ENCODE data around the gene CYP8B1.
"Not testable (repeated sequence)": the region's sequence is repeated elsewhere in the genome, so short reads cannot be mapped to it uniquely, and the experiment has no call there.

Gene CYP8B1

GRCh38 chr3:42883251-42883930 lies 7.7 kb upstream of the CYP8B1 start:
- DNase-seq: not testable (repeated sequence)

DNA sequence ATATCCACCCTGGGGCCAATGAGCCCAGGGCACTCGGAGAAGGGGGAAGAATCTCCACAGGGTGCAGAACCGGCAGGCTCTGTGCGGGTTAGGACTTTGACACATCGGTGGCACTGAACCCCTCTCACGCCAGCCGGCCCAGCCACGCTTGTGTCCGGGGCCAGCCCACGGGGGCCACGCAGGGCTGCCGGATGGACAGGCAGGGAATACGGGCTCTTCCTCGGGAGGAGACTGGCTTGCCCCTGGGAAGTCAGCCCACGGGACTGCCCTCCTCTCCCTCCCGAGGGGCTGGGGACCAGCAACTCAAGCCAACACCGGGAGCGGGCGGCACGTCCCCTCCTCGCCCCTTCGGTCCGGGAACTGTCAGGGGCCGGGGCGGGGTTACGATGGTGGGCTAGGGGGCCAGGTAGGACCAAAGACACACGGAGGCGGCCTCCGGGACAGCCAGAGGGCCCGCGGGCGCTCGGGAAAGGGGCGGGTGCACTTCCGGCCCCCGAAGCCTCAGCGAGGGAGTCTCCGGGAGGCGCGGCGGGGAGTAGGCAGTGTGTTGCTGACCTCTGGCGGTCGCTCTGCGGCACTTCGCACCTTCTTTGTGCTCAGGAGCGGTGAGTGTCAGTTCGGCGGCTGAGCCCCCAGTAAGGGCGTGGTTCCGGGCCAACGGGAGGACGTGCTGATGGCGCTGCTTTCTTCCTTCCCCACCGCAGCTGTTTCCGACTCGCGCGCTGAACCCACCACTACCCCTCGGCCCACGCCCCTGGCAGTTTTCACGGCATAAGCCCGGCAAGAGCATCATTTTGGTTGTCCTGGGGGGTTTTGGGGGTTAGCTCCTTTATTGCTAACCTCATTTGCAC lies 5.1 kb upstream of the CYP8B1 start:
- DNase-seq: peak; percentile 73 to 86

- no peak for DNase-seq
Observed at GRCh38 chr3:42880183-42880582, 4.5 kb upstream of the CYP8B1 start.

DNA sequence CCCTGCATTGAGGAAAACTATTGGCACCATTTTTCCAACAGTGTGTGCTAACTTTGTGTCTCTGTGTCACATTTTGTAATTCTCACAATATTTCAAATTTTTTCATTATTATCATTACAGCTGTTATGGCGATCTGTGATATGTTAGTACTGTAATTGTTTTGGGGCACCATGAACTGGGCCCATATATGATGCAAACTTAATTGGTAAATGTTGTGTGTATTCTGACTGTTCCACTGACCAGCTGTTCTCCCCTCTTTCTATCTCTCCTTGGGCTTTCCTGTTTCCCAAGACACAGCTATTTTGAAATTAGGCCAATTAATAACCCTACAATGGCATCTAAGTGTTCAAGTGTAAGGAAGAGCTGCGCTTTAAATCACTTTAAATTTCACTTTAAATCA lies 2.2 kb upstream of the CYP8B1 start:
- DNase-seq: no peak

DNA sequence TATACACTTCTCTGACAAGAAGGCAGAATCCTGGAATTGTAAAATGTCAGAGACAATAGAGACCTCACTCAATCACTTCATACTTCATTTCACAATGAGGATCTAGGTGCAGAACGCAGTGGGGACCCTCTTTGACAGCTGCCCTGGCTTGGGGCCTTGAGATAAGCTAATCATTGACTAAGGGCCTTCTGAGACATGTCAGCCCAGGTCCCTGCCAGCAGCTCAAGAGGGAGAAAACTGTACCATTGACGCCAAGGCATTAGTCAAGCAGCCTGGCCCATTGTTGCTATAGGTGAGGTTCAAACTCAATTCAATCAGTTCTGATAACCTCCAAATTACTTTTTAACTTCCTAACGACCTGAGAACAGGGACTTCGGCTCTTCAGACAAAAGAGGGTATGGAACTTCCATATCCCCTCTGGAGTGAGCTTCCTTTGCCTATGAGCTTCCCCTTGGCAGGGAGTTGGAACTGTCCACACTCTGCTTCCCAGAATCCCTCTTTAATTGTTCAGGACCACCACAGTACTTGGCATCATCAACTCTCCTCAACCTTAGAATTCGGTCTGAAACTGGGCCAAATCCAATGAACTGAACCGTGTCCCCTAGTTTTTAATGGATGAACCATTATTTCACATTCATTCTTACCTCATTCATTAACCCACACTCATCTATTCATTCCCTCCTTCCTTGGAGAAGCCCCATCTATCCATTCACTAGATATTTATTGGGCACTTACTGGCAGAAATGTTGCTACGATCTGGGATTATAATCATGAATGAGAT lies 1.5 kb upstream of the CYP8B1 start:
- DNase-seq: no peak

GRCh38 chr3:42876401-42876800 lies 722 bp upstream of the CYP8B1 start:
- DNase-seq: no peak

DNA sequence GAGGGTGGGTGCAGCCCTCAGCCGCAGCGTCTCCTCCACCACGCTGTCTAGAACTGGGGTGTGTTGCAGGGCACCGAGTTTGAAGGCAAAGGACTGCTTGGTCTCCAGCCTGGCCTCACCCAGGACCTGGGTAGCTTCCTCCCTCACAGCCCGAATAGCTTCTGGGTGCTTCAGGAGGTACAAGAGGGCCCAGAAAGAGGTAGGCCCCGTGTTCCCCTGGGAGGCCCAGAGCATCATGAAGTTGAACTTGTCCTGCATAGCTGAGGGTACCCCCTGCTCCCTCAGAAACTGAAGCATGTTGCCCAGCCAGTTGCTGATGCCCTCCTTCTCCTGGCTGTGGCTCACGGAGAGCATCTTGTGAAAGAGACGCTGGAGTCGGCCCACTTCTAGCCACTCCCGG lies 930 bp downstream of the CYP8B1 start:
- DNase-seq: no peak

DNA sequence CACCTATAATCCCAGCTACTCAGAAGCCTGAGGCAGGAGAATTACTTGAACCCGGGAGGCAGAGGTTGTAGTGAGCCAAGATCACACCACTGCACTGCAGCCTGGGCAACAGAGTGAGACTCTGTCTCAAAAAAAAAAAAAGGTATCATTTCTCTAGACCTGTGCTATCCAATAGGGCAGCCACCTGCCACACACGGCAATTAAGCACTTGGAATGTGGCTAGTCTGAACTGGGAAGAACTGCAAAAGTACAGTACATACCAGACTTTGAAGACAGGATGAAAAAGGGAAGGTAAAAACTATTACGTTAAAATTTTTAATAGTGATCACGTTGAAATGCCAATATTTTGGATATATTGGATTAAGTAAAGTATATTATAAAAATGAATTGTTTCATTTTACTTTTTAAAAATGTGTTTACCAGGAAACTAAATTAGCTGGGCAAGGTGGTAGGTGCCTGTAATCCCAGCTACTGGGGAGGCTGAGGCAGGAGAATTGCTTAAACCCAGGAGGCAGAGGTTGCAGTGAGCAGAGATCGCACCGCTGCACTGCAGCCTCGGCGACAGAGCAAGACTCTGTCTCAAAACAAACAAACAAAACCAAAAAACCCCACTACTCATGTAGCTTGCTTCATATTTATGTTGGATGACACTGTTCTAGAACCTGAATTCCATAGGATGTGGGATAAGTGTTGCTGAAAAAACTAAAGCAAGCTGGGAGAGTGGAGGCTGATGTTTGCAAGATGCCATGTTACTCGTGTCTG lies 2.3 kb downstream of the CYP8B1 start:
- no peak for DNase-seq

GRCh38 chr3:42872718-42873117 lies 3.0 kb downstream of the CYP8B1 start:
- DNase-seq: no peak

DNA sequence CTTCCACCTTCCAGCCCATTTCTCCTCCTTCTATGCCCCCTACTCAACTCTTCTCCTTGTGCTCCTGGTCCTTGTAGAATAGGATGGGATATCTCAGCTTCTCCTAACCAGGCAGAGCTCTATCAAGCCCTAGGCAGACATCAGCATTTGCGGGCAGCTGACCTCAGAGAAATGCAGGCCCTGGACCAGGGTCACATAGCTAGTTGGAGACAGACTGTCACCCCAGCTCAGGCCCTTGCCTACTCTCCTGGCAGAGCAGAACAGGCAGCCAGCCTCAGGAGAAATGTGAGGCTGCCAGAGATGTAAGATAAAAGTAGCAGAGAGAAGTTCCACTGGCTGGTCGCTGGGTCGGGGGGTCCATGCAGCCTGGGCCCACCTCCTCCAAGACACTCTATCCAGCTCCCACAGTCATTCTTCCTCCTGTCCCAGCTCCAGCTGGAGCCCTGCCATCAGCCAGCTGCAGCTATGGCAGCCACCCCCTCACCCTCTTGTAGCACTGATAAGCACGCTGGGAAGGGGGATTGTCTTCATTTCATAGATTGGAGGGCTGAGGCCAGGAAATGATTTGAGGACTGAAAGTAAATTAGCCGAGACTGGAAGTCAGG lies 4.0 kb downstream of the CYP8B1 start:
- no peak for DNase-seq

DNA sequence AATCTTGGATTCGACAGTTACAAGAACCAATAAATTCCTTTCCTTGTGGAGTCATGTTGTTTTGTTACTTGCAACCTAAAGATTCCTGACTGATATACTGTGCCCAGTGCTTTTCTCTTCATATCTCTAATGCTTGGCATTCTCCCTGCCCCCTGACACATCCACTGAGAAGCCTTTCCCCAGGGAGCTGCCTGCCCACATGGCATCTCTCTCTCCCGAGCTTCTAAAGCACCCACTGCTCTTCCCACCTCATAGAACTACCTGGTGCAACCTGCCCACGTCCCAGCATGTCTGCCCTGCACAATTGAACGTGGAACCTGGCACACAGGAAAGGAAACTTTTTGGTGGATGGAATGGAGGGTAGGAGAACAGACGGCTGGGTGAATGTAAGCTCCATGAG lies 6.8 kb downstream of the CYP8B1 start:
- DNase-seq: no peak

DNA sequence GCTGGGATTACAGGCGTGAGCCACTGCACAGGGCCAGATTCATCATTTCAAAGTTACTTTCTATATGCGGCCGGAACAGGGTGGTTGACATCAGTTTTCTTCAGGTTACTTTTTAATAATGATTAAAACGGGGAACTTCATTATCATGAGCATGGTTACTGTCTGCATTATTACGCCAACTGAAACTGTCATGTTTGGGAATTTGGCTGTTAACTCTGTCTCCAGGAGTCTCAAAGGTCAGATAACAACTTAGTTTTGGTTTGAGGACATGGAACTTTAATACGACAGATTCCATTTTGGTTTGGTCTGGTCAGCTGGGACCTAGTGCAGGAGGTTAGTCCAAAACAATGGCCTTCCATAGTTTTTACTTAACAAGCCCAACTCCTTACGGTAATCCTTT lies 8.5 kb downstream of the CYP8B1 start:
- no peak for DNase-seq

DNA sequence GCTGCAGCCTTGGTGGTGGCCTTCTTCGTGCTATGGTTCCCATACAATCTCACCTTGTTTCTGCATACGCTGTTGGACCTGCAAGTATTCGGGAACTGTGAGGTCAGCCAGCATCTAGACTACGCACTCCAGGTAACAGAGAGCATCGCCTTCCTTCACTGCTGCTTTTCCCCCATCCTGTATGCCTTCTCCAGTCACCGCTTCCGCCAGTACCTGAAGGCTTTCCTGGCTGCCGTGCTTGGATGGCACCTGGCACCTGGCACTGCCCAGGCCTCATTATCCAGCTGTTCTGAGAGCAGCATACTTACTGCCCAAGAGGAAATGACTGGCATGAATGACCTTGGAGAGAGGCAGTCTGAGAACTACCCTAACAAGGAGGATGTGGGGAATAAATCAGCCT lies 10.4 kb downstream of the CYP8B1 start:
- no peak for DNase-seq

GRCh38 chr3:42864321-42864950 lies 11.2 kb downstream of the CYP8B1 start:
- DNase-seq: no peak

DNA sequence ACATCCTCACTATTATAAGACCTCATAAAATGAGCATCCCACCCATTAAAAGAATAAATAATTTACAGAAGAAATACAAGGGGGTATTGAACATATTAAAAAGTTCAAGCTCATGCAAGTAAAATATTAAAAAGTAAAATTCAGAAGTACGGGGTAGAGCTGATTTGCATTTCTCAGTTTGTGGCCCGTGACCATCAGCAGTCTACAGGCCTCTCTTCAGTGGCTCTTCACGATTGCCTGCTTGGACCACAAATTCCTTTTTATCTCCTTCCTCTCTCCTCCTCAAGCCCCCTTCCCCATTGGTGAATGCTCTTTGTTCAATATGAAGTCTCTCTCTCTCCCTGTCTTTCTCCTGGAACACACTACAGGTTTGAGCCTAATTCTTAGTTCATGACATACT lies 19.1 kb downstream of the CYP8B1 start:
- DNase-seq: no peak

DNA sequence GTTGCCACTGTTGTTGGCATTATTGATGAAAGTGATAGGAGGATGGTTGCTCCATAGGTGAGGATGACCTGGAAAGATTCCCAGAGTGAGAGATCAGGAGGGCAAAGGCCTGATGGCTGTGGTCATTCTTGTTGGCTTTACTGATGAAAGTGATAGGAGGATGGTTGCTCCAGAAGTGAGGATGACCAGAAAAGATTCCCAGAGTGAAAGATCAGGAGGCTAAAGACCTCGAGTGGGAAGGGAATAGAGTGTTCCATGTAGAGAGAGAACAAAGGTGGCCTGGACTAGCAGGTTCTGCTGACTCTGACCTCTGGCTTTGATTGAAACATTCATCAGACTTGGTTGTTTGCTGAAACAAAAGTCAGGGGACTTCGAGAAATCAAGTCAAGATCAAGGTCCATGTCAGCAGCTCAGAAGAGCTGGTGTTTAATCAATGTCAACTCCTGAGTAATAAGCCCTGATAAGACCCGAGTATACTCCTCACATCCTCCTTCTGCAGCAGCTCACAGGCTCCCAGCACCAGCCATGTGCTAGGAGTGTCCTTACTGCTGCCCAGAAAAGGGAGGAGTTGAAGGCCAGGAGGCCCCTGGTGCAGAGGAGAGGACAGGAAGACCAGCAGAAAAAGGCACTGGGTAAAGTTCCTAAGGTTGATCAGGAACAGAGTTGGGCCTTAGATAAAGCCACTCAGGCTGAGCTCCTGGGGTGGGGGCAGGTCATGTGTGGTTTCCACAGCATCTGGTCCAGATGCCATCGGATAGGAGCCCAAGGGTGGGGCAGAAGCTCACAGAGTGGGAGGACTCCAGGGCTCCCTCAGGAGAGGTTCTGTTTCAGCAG lies 19.9 kb downstream of the CYP8B1 start:
- no peak for DNase-seq

GRCh38 chr3:42855219-42855546 lies 20.5 kb downstream of the CYP8B1 start:
- DNase-seq: no peak

DNA sequence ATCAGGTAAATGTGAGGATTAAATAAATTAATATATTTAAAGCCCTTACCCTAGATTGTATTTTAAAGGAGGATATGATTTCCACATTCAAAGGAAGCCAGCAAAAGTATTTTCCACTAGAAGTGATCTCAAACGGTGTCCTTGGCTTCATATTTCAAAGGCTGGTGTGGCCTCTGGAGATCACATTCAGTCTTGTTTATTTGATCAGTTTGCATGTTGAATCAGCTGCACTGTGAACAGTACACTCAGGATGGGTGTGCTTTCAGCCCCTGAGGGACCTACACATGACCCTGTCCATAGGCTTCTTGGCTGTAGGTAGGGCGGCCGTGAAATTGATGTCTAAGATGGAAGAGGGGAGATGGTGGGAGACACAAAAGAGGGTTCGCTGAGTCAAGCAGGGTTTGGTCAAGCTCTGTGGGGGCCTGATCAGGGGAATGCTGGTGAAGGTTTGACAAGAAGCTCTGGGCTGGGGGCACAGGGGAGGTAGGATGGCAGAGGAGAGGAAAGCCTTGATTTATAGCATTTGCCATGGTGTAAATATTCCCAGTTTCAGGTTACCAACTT lies 21.9 kb downstream of the CYP8B1 start:
- peak; percentile 87 to 91 for DNase-seq

DNA sequence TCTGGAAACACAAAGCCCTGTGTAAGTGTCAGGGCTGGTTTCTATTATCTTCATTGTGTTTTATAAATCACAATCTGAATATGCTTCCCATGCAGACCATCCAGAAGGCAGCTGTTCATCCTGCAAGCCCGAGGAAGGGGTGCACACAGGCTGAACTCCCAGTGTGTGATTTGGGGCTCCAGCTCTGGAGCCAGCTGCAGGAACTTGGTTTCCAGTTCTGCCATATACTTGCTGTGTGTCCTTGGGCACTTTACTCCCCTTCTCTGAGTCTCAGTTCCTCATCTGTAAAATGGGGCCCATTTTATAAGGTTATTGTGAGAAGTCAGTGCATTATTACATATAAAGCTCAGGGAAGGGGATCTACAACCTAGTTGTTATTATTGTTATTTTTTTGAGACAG lies 22.6 kb downstream of the CYP8B1 start:
- DNase-seq: no peak

DNA sequence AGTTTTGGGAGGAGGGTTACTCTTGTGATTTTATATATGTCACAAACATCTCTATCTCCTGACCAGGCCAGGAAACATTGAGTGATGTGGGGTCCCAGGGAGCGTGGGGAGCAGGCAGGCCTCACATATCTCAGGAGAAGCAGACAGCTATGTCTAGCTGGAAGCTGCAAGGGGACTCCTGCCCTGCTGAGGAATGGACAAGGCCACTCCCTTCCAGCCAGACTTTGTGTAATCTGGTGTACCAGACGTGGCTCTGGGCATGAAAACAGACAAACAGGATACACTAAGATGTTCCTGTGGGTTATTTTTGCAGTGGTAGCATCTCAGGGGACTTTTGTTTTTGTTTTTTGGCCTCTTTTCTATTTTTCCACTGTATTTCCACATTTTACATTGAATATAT lies 23.2 kb downstream of the CYP8B1 start:
- DNase-seq: no peak

All from SHP77 (cell line).